ENCODE data around the gene ZNF678.
"Not testable (repeated sequence)": the region's sequence is repeated elsewhere in the genome, so short reads cannot be mapped to it uniquely, and the experiment has no call there.

Gene ZNF678

GRCh38 chr1:227710474-227710873 is 147.1 kb downstream of the ZNF678 start:
- DNase-seq (ENCODE audit: low spot score); FAIRE-seq: not testable (repeated sequence)

GRCh38 chr1:227712648-227713047 is 149.3 kb downstream of the ZNF678 start:
- no peak for FAIRE-seq

GRCh38 chr1:227718932-227719331 is 155.6 kb downstream of the ZNF678 start:
- DNase-seq (ENCODE audit: low spot score): no peak
- FAIRE-seq: no peak

More at GRCh38 chr1:227712648-227713047, 149.3 kb downstream of the ZNF678 start:
- no peak for DNase-seq (ENCODE audit: low spot score)

GRCh38 chr1:227723474-227723873 is 160.1 kb downstream of the ZNF678 start:
- FAIRE-seq: no peak
- DNase-seq (ENCODE audit: low spot score): no peak

GRCh38 chr1:227725046-227725445 is 161.7 kb downstream of the ZNF678 start:
- DNase-seq (ENCODE audit: low spot score) (no peak), FAIRE-seq (no peak)

GRCh38 chr1:227726318-227726717 is 163.0 kb downstream of the ZNF678 start:
- DNase-seq (ENCODE audit: low spot score) (no peak), FAIRE-seq (no peak)

Data from RCC 7860 (cell line).